ENCODE measurements around the gene LRP1B.
A peak's percentile ranks its signal among the peaks of the same experiment; 100 is the strongest.

The LRP1B gene

DNA sequence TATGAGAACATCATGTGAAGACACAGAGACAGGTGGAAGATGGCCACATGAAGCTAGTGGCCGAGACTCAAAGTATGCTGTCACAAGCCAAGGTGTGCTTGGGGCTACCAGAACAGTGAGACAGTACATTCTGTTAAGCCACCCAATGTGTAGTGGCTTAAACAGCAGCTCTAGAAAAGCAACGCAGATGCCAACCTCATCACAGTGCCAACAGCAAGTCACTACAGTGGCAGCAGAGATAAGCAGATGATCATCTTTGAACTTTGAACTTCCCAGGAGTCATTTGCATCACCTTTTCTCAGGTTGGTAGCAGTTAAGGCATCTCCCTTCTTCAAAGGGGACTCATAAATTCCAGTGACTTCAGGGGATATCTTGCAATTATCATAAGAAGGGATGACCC is 394.4 kb downstream of the LRP1B start:
- no peak for DNase-seq

DNA sequence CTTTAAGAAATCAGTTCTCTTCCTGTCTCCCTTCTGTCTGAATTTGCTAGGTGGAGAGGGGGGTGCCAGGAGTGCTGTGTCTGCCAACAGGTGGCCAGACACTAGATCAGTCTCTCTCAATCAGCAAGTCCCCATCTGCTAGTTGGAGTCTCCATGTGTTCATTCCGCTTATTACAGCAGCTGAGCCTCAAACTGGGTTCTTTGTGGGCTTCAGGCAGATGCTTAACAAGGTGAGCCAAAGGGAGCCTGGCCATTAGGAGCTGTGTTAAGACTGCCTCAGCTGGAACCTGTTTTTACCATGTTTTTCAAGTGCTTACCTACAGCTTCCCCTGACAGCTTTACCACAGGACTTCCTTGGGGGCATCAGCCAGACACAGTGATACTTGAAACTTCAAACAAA is 401.9 kb downstream of the LRP1B start:
- no peak for DNase-seq

DNA sequence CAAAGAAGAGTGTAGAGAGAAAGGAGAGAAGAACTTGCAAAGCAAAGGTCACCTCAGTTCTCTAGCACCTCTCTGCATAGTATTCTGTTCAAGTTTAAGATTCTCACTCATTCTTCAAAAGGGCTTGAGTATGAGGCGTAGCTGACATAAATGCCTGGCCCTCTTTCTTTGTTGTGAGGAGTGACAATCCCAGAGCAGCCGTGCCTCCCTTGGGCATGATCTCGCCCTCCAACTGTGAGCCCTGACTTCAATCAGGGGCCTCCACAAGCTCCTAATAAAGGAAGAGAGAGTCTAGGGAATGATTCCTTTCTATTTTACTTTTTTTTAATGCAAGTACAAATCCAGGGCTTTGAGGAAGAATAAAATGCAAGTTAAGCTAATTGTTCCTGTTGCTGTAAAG is 402.7 kb downstream of the LRP1B start:
- DNase-seq: no peak

DNA sequence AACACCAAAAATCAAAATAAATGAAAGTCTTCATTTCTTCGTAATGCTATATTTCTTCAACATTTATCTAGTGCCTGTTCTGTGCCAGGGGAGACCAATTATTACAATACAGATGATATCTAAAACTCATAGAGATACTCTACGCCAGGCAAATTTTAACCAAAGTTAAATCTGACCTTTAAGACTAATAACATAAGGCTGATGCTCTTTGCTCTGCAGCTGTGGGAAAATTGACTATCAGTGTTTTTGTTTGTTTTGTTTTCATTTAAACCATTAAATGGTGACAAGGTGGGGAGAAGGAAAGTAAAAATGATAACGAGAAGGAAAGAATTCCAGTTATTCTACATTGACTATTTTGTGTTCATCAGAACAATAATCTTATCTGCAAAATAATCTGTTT is 406.4 kb downstream of the LRP1B start:
- DNase-seq: no peak

DNA sequence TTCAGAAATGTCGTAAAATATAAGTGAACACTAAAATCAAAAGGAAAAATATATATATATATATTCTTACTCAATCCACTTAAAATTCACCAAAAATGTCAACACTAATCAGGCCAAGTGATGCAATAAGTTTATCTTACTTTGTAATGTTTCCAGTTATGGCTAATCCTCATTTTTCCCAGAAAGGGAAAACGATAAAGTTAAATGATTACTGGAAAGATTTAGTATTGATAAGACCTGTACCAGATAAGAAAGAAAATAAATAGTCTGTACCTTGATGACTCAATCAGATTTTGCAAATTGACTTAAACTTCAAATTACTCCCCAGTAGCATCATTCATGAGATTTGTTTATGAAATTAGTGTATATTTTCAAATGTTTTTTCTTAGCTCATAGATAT is 407.0 kb downstream of the LRP1B start:
- no peak for DNase-seq

DNA sequence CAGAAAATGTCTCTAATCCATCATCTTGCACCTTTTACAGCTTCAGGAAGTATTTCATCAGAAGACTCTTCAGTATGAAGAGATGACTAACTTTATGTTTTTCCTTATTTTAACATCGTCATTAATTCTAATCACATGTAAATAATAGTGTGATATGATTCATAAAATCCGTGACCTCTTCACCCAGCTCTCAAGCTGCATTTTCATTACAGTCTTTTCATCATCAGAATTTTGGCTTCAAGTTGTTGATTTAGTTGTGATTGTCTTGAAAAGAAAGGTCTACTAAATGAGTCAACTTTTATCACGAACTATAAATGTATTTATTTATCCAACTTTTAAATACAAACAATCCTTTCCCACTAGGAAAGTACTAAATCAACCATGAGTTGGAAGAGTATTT is 410.3 kb downstream of the LRP1B start:
- DNase-seq: no peak

DNA sequence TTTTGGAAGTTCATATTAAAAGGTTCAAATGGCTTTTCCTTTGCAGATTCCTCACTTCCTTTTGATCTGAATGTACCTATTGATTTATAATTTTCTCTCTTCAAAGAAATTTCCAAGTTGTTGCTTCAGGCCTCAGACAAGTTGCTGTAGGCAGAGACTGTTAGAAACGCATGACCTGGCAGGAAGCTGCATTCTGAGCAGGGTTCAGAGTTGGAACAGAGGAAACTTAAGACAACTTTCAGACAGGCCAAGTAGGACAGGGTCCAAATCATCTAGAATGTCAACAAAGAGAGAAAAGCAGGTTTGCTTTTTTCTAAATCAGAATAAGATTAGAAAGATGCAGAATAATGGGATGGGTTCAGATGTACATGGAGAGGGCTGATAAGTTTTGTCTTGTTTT is 416.3 kb downstream of the LRP1B start:
- DNase-seq: peak; percentile 22

DNA sequence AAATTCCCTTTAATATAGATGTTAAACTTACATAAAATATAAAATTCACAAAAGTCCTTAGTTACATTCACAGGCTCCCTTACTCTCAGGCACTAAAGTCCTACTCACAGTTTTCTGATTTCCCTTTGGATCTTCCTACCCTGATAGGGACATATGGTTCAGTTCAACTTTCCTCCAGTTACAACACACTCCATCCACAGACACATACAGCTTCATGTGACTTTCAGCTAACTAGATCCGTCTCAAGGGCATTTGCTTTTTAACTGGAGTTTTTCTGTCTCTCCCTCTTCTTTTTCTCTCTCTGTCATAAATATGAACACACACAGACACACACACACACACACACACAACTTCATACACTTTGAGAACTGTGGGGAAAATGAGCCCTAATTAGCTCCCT is 419.2 kb downstream of the LRP1B start:
- no peak for DNase-seq

DNA sequence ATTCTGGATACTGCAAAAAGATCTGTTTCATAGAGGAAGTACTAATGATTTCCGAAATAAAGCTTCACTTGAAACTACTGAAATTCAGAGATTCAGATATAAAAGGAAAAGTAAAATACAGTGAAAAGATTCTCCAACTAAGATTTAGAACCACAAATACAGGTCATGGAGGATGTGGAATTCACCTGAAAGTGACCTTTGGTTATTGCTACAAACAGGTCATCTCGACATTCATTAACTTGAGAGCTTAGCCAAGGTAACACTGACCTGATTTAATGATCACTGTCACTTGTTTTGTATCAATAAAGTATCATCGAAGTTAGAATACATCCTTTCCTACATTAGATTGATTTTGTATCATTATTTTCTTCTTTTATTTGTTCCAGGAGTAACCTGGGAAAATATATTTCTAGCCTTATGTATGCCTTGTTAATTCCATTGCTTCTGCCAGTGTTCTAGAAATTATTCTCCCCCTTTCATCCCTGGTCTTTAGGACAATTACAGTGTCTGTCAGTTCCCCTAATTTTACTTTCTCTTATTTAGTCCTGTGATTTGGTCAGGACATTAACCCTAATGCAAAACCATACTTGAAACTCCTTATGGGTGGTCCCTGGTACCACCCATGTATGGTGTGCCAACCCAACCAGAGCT is 420.1 kb downstream of the LRP1B start:
- DNase-seq: no peak

DNA sequence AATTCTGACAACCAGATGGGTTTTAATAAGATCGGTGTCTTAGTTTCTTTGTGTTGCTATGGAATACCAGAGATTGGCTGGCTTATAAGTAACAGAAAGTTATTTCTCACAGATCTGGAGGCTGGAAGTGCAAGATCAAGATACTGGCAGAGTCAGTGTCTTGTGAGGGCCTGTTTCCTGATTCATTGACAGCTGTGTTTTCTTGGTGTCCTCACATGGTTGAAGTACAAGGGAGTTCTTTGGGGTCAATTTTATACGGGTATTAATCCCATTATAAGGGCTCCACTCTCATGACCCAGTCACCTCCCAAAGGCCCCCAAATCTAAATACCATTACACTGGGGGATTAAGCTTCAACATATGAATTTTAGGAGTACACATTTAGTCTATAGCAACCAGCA is 421.1 kb downstream of the LRP1B start:
- no peak for DNase-seq

DNA sequence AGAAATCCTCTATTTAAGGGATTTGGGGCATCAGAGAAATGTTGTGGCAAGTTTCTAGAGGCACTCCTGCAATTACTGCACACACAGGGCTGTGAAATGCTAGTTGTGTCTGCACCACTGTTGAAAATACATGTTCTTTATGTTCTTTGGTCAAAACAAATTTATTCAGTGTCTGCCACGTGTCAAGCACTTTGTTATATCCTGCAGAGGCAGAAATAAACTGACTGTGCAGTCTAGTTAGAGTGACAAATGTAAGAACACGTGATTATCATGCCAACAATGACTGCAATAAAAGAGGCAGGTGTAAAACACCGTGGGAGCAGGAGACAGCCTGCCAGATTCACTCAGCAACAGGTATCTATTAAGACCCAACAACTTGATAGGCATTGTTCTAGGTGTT is 423.3 kb downstream of the LRP1B start:
- DNase-seq: no peak

DNA sequence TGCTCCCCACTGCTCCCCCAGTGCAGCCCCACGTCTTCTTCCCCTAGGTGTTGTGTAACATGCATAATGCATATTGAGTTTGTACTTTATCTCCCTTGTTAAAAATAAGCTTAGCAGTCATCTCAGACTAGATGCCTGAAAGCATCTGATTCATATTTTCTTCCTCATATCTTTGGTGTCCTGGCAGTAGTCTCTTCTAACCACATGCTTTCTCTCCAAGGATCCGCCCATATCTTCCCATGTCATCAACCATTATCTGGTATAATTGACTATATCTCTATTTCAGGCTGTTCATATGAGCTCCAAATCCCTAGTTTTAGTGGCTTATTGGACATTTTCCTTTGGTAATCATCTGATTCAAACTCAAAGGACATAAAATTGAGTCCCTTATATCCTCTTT is 426.3 kb downstream of the LRP1B start:
- no peak for DNase-seq

DNA sequence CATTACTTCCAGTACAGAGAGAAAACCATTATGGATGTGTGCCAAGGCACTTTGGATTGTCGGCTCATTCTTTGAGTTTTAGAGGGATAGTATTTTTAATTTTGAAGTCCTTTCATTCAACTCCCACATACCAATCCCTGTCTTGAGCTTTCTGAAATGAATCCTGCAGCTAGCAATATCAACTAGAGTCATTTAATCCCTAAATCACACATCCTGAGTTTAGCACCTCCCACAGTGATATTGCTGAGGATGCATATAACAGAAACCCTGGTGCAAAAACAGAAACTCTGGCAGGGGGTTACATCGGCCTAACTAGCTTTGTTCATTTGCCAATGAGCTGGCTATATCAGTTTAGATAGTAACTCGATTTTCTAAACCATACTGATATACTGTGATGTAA is 427.3 kb downstream of the LRP1B start:
- DNase-seq: no peak

DNA sequence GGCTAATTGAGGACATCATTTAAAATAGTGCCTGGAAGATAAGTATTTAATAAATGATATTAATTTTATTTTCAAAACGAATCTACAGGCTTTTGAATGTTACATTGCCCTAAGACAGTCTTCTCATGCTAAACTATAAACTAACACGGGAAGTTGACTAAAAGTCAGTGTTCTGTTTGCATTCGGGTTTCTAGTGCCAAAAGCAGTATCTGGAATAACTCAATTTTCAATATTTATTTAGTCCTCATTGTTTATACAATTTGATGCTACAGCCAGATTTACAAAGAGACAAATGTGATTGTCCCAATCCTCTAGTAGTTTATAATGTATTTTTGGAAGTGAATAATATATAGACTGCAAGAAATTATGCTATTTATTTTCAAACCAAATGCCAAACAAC is 429.2 kb downstream of the LRP1B start:
- no peak for DNase-seq

DNA sequence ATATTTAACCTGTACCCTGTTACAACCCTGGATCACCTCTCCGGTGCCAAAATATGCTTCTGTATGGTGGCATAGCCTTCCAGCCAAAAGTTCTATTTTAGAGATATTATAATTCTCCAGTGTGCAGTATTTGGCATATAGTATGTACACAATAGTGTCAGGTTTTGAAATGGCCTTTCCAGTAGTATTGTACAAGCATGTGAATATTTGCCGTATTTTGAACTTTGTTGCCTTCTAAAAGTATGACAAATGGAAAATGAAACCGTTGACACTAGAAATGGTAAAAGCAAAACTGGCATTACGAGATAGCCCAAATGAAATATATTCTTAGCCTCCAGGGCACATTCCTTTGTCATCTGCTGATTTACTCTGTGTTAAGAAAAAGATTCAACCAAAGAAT is 431.2 kb downstream of the LRP1B start:
- no peak for DNase-seq

DNA sequence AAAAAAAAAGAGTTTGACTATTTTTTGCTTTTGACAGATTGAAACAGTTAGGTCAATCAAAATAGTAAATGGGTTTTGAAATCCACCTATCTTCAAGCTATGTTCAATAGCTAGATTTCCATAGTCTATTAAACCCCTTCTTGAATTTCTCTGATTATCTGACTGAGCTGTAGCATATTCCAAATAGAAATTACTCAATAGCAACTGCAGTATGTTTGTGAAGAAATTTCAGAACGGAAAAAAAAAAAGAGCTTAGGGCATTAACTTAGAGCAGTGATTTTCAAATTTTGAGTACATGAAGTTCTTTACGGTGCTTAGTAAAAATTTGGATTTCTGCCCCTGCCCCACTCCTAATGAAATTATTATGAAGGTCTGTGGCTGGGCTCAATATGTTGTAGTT is 432.3 kb downstream of the LRP1B start:
- no peak for DNase-seq

DNA sequence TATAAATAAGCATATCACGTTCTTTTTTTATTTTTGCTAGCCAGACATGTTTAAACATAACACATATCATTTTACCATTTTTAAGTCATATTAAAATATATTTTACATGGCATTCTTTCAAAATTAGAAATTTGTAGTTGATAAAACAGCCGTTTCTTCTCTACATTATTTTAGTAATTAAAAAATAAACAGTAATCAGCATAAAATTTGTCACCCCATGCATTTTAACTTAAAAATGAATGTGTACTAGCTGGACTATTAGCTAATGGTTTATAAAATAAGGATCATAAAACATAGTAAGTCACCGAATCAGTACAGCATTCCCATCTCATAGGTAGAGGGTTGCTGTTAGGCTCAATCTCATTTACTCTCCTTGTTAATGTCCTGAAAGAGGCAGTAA is 433.8 kb downstream of the LRP1B start:
- DNase-seq: no peak

DNA sequence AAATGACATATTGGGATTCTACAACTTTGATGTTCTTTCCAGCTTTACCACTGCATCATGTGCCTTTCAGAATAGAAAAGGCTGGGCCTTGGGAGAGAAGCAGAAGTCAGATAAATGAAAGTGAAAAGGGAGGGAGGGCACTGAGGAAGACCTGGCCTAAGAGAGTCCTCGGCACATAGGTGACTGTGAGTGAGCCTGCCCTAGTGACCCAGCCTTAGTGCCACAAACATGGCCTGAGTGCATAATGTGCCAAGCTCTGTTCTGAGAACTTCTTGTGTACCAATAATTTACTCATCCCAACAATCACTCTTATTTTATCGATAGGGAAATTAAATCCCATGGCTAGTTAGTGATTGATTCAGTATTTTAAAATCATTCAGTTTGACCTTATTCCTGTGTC is 436.6 kb downstream of the LRP1B start:
- no peak for DNase-seq

DNA sequence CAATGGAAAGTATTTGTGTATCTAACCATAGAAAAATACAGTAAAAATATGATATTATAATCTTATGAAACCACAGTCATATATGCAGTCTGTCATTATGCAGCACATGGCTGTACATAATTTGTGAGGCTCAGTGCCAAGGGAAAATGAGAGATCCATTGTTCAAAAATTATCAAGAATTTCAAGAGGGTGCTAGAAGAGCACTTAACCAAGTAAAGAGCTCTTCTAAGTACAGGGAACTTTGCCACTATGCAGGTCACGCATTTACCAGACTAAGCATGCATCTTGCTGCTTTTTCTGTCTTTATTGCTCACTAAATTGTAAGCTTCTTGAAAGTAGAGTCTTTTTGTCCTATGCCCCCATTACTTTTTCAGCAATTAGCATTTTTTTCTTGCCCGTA is 438.0 kb downstream of the LRP1B start:
- DNase-seq: no peak

DNA sequence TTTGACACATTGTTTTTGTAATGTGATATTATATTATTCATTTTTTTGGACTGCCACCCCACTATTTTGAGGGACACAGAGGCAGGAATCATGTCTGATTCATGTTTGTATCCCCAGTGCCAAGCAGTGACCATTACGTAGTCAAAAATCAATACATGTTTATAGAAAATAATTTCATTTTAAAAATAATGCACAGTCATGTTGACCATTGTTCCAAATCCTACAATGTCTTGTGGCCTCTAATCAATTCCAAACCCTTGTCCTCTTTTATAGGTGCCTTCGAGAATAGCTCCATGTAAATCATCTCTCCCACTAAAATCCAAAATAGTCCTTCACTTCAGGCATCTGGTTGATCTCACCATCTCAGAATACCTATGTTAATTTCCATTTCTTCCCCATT is 454.7 kb downstream of the LRP1B start:
- DNase-seq: no peak

DNA sequence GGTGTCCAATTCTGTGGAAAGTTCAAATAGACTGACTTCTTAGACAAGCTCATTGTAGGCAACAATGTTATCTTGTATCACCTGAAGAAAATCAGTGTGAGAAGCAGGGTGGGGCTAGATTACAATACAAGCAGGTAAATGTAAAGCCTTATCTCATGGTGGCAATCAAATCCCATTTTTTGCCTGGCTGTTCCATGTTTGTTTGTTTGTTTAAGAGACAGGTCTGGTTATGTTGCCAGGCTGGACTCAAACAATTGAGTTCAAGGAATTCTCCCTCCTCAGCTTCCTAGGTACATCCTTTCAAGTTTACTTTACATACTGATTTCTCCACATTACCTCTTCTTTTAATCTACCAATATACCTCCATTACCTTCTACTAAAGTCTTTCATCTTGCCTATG is 464.6 kb downstream of the LRP1B start:
- no peak for DNase-seq

DNA sequence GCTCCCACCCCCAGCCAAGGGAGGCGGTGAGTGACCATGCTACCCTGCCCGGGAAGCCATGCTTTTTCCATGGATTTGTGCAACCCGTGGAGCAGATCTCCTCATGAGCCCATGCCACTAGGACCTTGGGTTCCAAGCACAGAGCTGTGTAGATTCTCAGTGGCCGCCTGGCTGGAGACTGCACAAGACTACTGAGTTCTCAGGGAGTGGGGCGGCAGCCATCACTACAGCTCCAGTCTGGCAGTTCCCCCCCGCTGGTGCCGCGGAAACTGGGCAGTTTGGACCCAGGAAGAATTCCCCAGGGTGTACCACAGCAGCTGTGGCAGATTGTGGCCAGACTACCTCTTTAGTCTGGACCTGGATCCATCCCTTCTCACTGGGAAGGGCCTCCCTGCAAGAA is 470.6 kb downstream of the LRP1B start:
- no peak for DNase-seq

DNA sequence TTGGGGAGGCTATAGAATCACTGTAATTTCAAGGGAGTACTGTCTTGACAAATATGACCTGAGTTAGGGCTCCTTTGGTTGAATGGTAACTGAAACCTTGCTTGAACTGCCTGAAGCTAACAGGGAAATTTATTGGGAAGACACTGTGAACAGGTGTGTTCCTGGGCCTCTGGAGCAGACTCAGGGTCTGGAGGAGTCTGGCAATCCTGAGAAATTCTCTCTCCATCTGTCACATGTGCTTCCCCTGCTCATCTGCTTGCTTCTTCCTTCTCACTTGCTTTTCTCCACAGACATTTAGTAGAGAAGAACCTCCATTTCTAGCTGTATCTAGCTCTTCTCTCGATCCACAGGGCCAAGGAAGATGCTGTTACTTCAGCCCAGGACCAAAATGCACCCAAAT is 476.5 kb downstream of the LRP1B start:
- DNase-seq: no peak

DNA sequence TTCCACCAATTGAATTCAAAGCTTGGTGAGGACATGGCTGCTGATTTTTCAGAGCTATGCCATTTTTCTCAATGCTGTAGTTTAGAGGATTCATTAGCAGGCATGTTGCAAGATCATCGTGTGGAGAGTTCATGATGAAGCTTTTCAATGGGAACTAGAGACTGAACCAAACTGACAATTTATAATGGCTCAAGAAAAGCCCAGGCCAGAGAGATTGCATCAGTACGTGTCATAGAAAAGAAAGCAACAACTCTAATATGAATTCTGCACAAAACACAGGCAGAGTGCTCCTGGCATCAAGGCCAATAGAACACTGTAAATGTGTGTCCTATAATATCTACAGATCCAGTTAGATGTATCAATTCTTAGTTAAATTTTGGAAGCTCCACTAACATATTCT is 477.6 kb downstream of the LRP1B start:
- no peak for DNase-seq

DNA sequence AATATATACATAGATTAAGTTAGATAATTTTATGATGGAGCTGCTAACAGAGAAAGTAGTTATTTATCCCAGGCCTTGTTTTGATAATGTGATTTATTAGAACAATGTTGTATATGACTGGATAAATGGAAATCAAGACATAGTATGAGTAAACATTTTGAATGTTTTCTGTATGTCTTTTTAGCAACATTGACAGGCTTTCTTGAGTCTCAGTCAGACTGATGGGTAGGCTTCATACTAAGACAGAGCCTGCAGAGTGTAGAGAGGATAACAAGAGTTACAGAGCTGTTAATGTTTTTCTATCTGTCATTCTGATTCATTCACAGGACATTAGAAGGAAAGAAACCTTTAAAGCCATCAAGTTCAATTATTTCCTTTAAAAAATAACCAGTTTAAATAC is 478.5 kb downstream of the LRP1B start:
- DNase-seq: no peak

DNA sequence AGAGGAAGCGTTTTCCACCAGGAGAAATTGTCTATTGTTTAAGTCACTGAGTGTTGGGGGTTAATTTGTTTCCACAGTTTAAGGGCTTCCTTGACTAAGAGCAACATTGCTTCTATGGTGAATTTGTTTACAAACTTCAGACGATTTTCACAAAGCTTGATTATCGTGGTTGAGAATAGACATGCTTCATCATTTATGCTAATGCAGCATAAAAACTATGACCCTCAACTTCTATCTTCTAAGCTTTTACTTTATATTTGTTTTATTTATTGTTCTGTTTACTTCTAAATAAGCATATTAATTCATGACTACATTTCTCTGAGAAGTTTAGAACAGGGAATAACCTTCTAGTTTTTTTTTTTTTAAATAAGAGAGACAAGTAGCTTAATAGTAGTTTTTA is 483.5 kb downstream of the LRP1B start:
- DNase-seq: no peak
